GM12892 (cell line): ENCODE measurements around the gene TAS1R3.

Experiments used
- POLR2A ChIP-seq: IDR thresholded peaks from 2 replicates; pipeline ENCODE4 v1.6.1; 2011; ENCODE audit warnings: low read depth, low read length, control low read depth
- POLR2AphosphoS5 ChIP-seq: IDR thresholded peaks from 2 replicates; pipeline ENCODE4 v1.6.1; 2011; ENCODE audit warnings: low read depth, low read length, control low read depth
- TAF1 ChIP-seq: IDR thresholded peaks from 2 replicates; pipeline ENCODE4 v1.6.1; 2011; ENCODE audit warnings: low read depth, mild to moderate bottlenecking, control low read depth, low read length, borderline replicate concordance

DNA sequence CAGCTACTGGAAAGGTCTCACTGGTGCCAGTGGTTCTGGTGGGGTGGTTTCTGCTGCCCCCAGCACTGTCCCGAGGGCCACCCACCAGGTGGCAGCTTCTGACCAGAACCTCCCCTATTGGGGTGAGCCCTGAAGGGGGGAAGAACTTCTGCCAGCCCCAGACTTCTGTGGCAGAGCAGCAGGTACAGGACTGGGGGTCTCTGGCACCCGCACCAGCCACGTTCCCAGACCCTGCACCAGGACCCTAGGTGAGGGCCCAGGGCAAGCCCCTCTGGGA lies 21.0 kb upstream of the TAS1R3 start:
- TF ChIP-seq POLR2AphosphoS5 (no peak), POLR2A (no peak), TAF1 (no peak)
